ENCODE measurements around the gene GPC5. TPM values are rescaled to one million over a fixed set of nuclear protein-coding genes. Genes with fewer than 3 reads are reported as not detected.

The GPC5 gene
- total and polyA plus RNA-seq, 9 donors, result 0.10 to 1.5 (median 0.38) TPM

DNA sequence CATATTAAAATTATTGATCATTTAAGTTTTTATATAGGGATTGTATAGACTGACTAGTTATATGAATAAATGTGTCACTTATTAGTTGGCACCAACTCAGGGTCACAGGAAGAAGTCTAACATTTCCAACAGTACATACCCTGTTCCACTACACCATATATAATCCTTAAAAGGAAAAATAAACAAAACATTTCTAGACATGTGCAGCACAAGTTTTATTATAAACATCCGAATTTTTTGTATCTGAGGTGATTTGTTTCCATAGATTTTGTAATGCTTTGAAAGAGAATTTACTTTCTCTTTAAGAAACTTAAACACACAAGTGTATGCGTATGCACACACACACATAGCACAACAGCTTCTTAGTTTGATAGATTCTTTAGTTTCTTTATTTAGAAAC is 1409.5 kb downstream of the GPC5 start:
- H3K4me1 ChIP-seq (ENCODE audit: insufficient read depth), result peaks cover 2% of the 10 kb centered on the region
- no peaks in the 10 kb centered on the region for H3K9me3 ChIP-seq
- no peaks in the 10 kb centered on the region for H3K27me3 ChIP-seq
- no peaks in the 10 kb centered on the region for H3K36me3 ChIP-seq
- H3K27ac ChIP-seq, result no peak overlapping the region
- intact Hi-C loops (cut with DNase I), result no loop called here
- WGBS, 3 donors, result 86% methylated on average over 2 of the region's 2 CpGs
- no peak for DNase-seq
- TF ChIP-seq POLR2A (IDR thresholded peaks at IDR 0.05) (no peak), EP300 (IDR thresholded peaks at IDR 0.05) (no peak)
- H3K4me3 ChIP-seq, result no peak overlapping the region

GRCh38 chr13:92821324-92821723 is 1422.9 kb downstream of the GPC5 start:
- 68 to 76% (median 74%) methylated on average over 2 of the region's 2 CpGs for WGBS, 3 donors
- H3K9me3 ChIP-seq, result no peaks in the 10 kb centered on the region

DNA sequence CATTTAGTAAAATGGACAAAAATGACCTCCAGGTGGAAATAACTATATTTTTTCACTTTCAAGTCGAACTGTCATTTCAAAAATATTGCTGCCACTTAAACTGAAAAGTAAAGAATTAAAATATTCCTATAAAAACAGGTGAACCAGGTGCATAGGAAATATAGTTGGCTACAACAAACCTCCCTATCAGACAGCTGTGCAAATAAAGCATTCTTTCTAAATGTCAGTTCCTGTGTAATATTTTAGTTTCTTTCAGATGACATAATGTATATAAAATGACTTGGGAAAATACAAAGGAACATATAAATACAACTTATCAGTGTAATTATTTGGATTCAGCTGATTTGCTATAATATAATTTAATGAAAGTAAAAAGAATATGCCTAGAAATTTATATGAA is 1424.6 kb downstream of the GPC5 start:
- intact Hi-C loops (cut with DNase I), result no loop called here
- no peaks in the 10 kb centered on the region for H3K9me3 ChIP-seq
- H3K27me3 ChIP-seq, result no peaks in the 10 kb centered on the region
- TF ChIP-seq POLR2A (IDR thresholded peaks at IDR 0.05), result no peak
- TF ChIP-seq EP300 (IDR thresholded peaks at IDR 0.05), result no peak
- TF ChIP-seq, protein P1, sequence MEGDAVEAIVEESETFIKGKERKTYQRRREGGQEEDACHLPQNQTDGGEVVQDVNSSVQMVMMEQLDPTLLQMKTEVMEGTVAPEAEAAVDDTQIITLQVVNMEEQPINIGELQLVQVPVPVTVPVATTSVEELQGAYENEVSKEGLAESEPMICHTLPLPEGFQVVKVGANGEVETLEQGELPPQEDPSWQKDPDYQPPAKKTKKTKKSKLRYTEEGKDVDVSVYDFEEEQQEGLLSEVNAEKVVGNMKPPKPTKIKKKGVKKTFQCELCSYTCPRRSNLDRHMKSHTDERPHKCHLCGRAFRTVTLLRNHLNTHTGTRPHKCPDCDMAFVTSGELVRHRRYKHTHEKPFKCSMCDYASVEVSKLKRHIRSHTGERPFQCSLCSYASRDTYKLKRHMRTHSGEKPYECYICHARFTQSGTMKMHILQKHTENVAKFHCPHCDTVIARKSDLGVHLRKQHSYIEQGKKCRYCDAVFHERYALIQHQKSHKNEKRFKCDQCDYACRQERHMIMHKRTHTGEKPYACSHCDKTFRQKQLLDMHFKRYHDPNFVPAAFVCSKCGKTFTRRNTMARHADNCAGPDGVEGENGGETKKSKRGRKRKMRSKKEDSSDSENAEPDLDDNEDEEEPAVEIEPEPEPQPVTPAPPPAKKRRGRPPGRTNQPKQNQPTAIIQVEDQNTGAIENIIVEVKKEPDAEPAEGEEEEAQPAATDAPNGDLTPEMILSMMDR (IDR thresholded peaks at IDR 0.05), result no peak
- 92 to 96% (median 92%) methylated on average over 1 of the region's 1 CpG for WGBS, 3 donors
- DNase-seq, result no peak
- H3K4me3 ChIP-seq, result no peak overlapping the region
- H3K27ac ChIP-seq, result no peak overlapping the region
- H3K4me1 ChIP-seq (ENCODE audit: insufficient read depth), result peaks cover 2% of the 10 kb centered on the region
- no peaks in the 10 kb centered on the region for H3K36me3 ChIP-seq

More at GRCh38 chr13:92821324-92821723, 1422.9 kb downstream of the GPC5 start:
- Histone ChIP-seq H3K4me1 (ENCODE audit: insufficient read depth) (peaks cover 2% of the 10 kb centered on the region), H3K36me3 (no peaks in the 10 kb centered on the region), H3K27me3 (no peaks in the 10 kb centered on the region), H3K4me3 (no peak overlapping the region), H3K27ac (no peak overlapping the region)
- intact Hi-C loops (cut with DNase I), result no loop called here
- TF ChIP-seq, protein P1 (IDR thresholded peaks at IDR 0.05), result no peak
- TF ChIP-seq POLR2A (IDR thresholded peaks at IDR 0.05), result no peak
- no peak for TF ChIP-seq EP300 (IDR thresholded peaks at IDR 0.05)
- DNase-seq, result no peak

GRCh38 chr13:92825938-92826596 is 1427.6 kb downstream of the GPC5 start:
- Histone ChIP-seq H3K36me3 (no peaks in the 10 kb centered on the region), H3K27me3 (no peaks in the 10 kb centered on the region), H3K9me3 (no peaks in the 10 kb centered on the region), H3K4me1 (ENCODE audit: insufficient read depth) (peaks cover 2% of the 10 kb centered on the region), H3K27ac (no peak overlapping the region), H3K4me3 (no peak overlapping the region)
- DNase-seq, result no peak
- TF ChIP-seq, protein P1 (IDR thresholded peaks at IDR 0.05), result no peak
- TF ChIP-seq EP300 (IDR thresholded peaks at IDR 0.05), result no peak
- no peak for TF ChIP-seq POLR2A (IDR thresholded peaks at IDR 0.05)
- intact Hi-C loops (cut with DNase I), result no loop called here
- WGBS, 3 donors, result 12 to 23% (median 13%) methylated on average over 5 of the region's 5 CpGs

GRCh38 chr13:92827503-92827902 is 1429.1 kb downstream of the GPC5 start:
- Histone ChIP-seq H3K9me3 (no peaks in the 10 kb centered on the region), H3K36me3 (no peaks in the 10 kb centered on the region), H3K4me1 (ENCODE audit: insufficient read depth) (peaks cover 2% of the 10 kb centered on the region), H3K4me3 (no peak overlapping the region), H3K27me3 (no peaks in the 10 kb centered on the region), H3K27ac (no peak overlapping the region)
- TF ChIP-seq EP300 (IDR thresholded peaks at IDR 0.05) (no peak), POLR2A (IDR thresholded peaks at IDR 0.05) (no peak)
- TF ChIP-seq, protein P1 (IDR thresholded peaks at IDR 0.05), result no peak
- 81 to 83% (median 82%) methylated on average over 4 of the region's 4 CpGs for WGBS, 3 donors
- no peak for DNase-seq
- intact Hi-C loops (cut with DNase I), result no loop called here

Data from ovary (tissue), 9 donors.